ENCODE data around the gene SSBP1.

DNA sequence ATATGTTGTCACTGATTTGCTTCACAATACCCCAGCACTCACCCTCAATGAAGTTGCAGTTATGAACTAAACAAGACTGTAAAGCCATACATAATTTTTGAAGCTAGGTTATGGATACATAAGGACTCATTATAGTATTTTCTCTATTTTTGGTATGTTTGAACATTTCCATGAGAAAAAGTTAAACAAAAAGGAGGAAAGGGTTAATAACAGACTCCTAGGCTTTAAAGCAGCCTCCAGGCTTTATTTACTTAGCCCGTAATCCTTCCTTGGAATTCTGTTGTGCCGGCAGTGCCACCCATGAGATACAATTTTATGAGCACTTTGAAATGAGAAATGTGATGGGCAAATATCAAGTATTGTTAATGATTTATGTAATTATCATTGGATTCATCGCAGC, 34.0 kb upstream of the SSBP1 start:
- TF ChIP-seq, protein P1, sequence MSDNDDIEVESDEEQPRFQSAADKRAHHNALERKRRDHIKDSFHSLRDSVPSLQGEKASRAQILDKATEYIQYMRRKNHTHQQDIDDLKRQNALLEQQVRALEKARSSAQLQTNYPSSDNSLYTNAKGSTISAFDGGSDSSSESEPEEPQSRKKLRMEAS (IDR thresholded peaks at IDR 0.05), result 0 out of 2 replicates have a peak, but pooled peaks have one; percentile 18
- TF ChIP-seq CHD2 (IDR thresholded peaks at IDR 0.05; ENCODE audit: low read length, partially characterized antibody), result no peak
- TF ChIP-seq CEBPB (IDR thresholded peaks at IDR 0.05), result no peak
- TF ChIP-seq RNF2 (IDR thresholded peaks at IDR 0.05; ENCODE audit: borderline replicate concordance, low read depth), result no peak
- TF ChIP-seq, protein P2, sequence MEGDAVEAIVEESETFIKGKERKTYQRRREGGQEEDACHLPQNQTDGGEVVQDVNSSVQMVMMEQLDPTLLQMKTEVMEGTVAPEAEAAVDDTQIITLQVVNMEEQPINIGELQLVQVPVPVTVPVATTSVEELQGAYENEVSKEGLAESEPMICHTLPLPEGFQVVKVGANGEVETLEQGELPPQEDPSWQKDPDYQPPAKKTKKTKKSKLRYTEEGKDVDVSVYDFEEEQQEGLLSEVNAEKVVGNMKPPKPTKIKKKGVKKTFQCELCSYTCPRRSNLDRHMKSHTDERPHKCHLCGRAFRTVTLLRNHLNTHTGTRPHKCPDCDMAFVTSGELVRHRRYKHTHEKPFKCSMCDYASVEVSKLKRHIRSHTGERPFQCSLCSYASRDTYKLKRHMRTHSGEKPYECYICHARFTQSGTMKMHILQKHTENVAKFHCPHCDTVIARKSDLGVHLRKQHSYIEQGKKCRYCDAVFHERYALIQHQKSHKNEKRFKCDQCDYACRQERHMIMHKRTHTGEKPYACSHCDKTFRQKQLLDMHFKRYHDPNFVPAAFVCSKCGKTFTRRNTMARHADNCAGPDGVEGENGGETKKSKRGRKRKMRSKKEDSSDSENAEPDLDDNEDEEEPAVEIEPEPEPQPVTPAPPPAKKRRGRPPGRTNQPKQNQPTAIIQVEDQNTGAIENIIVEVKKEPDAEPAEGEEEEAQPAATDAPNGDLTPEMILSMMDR (IDR thresholded peaks at IDR 0.05), result no peak
- TF ChIP-seq, protein P3, sequence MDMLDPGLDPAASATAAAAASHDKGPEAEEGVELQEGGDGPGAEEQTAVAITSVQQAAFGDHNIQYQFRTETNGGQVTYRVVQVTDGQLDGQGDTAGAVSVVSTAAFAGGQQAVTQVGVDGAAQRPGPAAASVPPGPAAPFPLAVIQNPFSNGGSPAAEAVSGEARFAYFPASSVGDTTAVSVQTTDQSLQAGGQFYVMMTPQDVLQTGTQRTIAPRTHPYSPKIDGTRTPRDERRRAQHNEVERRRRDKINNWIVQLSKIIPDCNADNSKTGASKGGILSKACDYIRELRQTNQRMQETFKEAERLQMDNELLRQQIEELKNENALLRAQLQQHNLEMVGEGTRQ (IDR thresholded peaks at IDR 0.05), result no peak
